ENCODE measurements around the gene UGT2A1.

Gene UGT2A1

GRCh38 chr4:69649629-69650028 lies 3.4 kb downstream of the UGT2A1 start:
- Histone ChIP-seq H3K27me3 (ENCODE audit: insufficient read depth, low read length) (no peaks in the 10 kb centered on the region), H3K36me3 (ENCODE audit: insufficient read depth, low read depth, low read length) (no peaks in the 10 kb centered on the region), H3K4me1 (ENCODE audit: insufficient read depth, low read length) (no peaks in the 10 kb centered on the region), H3K9me3 (ENCODE audit: insufficient read depth, low read depth, low read length) (no peaks in the 10 kb centered on the region), H3K4me3 (ENCODE audit: low read length) (no peak overlapping the region), H3K27ac (ENCODE audit: low read length) (no peak overlapping the region), H3K9ac (ENCODE audit: low read depth, low read length) (no peak overlapping the region)

- no peak overlapping the region for H3K27ac ChIP-seq (ENCODE audit: low read length)
- no peak overlapping the region for H3K9ac ChIP-seq (ENCODE audit: low read depth, low read length)
- no peak overlapping the region for H3K4me3 ChIP-seq (ENCODE audit: low read length)
- no peaks in the 10 kb centered on the region for H3K9me3 ChIP-seq (ENCODE audit: insufficient read depth, low read depth, low read length)
- no peaks in the 10 kb centered on the region for H3K27me3 ChIP-seq (ENCODE audit: insufficient read depth, low read length)
- H3K36me3 ChIP-seq (ENCODE audit: insufficient read depth, low read depth, low read length) = no peaks in the 10 kb centered on the region
- no peaks in the 10 kb centered on the region for H3K4me1 ChIP-seq (ENCODE audit: insufficient read depth, low read length)
Observed at GRCh38 chr4:69649207-69649606, 3.8 kb downstream of the UGT2A1 start.

- Histone ChIP-seq H3K36me3 (ENCODE audit: insufficient read depth, low read depth, low read length) (no peaks in the 10 kb centered on the region), H3K9me3 (ENCODE audit: insufficient read depth, low read depth, low read length) (no peaks in the 10 kb centered on the region), H3K27ac (ENCODE audit: low read length) (no peak overlapping the region), H3K9ac (ENCODE audit: low read depth, low read length) (no peak overlapping the region), H3K27me3 (ENCODE audit: insufficient read depth, low read length) (no peaks in the 10 kb centered on the region), H3K4me3 (ENCODE audit: low read length) (no peak overlapping the region), H3K4me1 (ENCODE audit: insufficient read depth, low read length) (no peaks in the 10 kb centered on the region)
Observed at GRCh38 chr4:69642961-69643360, 10.1 kb downstream of the UGT2A1 start.

GRCh38 chr4:69640289-69640688 lies 12.8 kb downstream of the UGT2A1 start:
- Histone ChIP-seq H3K9me3 (ENCODE audit: insufficient read depth, low read depth, low read length) (no peaks in the 10 kb centered on the region), H3K9ac (ENCODE audit: low read depth, low read length) (no peak overlapping the region), H3K4me1 (ENCODE audit: insufficient read depth, low read length) (no peaks in the 10 kb centered on the region), H3K36me3 (ENCODE audit: insufficient read depth, low read depth, low read length) (no peaks in the 10 kb centered on the region), H3K27ac (ENCODE audit: low read length) (no peak overlapping the region), H3K27me3 (ENCODE audit: insufficient read depth, low read length) (no peaks in the 10 kb centered on the region), H3K4me3 (ENCODE audit: low read length) (no peak overlapping the region)

DNA sequence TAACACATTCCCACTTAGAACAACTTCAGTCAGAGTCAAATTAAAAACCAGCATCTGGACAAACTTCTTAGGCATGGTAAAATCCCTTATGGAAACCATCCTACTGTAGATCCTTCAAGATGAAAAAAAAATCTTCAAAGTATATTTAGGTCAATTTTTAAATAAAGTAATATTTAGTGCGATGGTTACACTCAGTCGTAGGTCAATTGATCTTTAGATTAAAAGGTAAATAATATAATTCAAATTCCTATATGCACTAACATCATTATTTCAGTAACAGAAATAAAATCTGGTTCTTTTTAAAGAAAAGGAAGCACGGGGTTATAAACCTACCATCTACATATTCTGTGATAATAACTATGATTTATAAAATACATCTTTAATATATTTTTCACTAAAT lies 13.5 kb downstream of the UGT2A1 start, which contains the start of gene UGT2A2:
Gene UGT2A2 (minus strand): TSS at position 101 of the 400 bp plus-strand sequence. CDS start 2 bp downstream, at position 99.
- no peaks in the 10 kb centered on the region for H3K4me1 ChIP-seq (ENCODE audit: insufficient read depth, low read length)
- H3K4me3 ChIP-seq (ENCODE audit: low read length) = no peak within 1 kb of the TSS
- no peak within 1 kb of the TSS for H3K9ac ChIP-seq (ENCODE audit: low read depth, low read length)
- H3K27ac ChIP-seq (ENCODE audit: low read length) = no peak within 1 kb of the TSS
- H3K27me3 ChIP-seq (ENCODE audit: insufficient read depth, low read length) = no peaks in the 10 kb centered on the region
- no peaks in the 10 kb centered on the region for H3K36me3 ChIP-seq (ENCODE audit: insufficient read depth, low read depth, low read length)
- no peaks in the 10 kb centered on the region for H3K9me3 ChIP-seq (ENCODE audit: insufficient read depth, low read depth, low read length)

- H3K27ac ChIP-seq (ENCODE audit: low read length) = no peak overlapping the region
- no peaks in the 10 kb centered on the region for H3K27me3 ChIP-seq (ENCODE audit: insufficient read depth, low read length)
- H3K9me3 ChIP-seq (ENCODE audit: insufficient read depth, low read depth, low read length) = no peaks in the 10 kb centered on the region
- H3K9ac ChIP-seq (ENCODE audit: low read depth, low read length) = no peak overlapping the region
- H3K4me3 ChIP-seq (ENCODE audit: low read length) = no peak overlapping the region
- no peaks in the 10 kb centered on the region for H3K4me1 ChIP-seq (ENCODE audit: insufficient read depth, low read length)
- no peaks in the 10 kb centered on the region for H3K36me3 ChIP-seq (ENCODE audit: insufficient read depth, low read depth, low read length)
Observed at GRCh38 chr4:69617083-69617694, 35.9 kb downstream of the UGT2A1 start.

DNA sequence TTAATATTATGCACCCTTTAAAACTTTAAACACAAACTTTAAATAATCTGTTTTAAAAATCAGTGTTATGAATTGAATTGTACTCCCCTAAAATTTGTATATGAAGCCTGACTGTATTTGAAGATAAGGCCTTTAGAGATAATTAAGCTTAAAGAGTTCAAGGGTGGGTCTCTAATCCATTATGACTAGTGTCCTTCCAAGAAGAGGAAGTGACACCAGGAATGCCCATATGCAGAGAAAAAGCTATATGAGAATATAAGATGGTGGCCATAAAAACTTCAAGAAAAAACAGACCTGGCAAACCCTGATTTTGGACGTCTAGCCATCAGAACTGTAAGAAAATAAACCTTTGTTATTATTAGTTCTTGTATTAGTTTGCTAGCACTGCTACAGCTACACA lies 42.6 kb downstream of the UGT2A1 start:
- no peaks in the 10 kb centered on the region for H3K36me3 ChIP-seq (ENCODE audit: insufficient read depth, low read depth, low read length)
- H3K4me3 ChIP-seq (ENCODE audit: low read length) = no peak overlapping the region
- no peak overlapping the region for H3K27ac ChIP-seq (ENCODE audit: low read length)
- no peaks in the 10 kb centered on the region for H3K4me1 ChIP-seq (ENCODE audit: insufficient read depth, low read length)
- no peaks in the 10 kb centered on the region for H3K9me3 ChIP-seq (ENCODE audit: insufficient read depth, low read depth, low read length)
- H3K9ac ChIP-seq (ENCODE audit: low read depth, low read length) = no peak overlapping the region
- no peaks in the 10 kb centered on the region for H3K27me3 ChIP-seq (ENCODE audit: insufficient read depth, low read length)

DNA sequence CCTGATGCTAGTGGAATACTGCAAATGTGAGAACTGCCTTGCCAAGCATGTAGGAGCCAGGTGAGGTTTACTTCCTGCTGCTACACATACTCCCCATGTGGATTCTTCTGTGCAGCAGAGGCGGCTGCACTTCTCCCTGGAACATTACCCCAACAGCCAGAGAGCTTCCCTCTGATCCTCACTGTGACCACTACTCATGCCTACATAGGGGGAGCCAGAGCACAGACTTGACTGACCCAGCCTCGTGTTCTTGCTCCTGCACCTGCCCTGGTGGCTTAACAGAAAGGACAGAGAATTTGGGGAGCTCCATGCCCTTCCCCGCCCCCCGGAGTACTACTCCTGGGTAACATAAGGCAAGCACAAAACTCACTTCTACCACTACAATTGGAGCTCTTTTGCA lies 52.0 kb downstream of the UGT2A1 start:
- H3K9ac ChIP-seq (ENCODE audit: low read depth, low read length) = no peak overlapping the region

DNA sequence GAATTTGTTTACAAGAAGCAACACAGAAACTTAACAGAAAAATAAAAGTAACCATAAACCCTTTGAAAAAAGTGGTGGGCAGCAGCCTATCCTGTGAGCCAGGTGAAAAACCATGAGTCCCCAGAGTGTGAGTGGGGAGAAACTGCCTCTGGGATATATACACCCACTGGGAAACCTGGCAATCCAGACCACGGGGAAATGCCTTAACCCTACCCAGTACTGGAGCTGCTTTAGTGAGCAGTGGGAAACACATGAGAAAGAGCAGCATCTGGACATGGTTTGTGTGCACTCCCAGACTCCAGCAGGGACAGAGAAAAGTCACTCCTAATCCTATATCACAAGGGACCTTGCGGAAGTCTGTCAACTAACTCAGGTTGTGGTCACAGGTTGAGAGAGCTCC lies 53.0 kb downstream of the UGT2A1 start:
- Histone ChIP-seq H3K4me3 (ENCODE audit: low read length) (no peak overlapping the region), H3K9ac (ENCODE audit: low read depth, low read length) (no peak overlapping the region), H3K36me3 (ENCODE audit: insufficient read depth, low read depth, low read length) (no peaks in the 10 kb centered on the region)

More for the DNA sequence above, 52.0 kb downstream of the UGT2A1 start:
- H3K27ac ChIP-seq (ENCODE audit: low read length) = no peak overlapping the region
- H3K27me3 ChIP-seq (ENCODE audit: insufficient read depth, low read length) = no peaks in the 10 kb centered on the region
- no peaks in the 10 kb centered on the region for H3K9me3 ChIP-seq (ENCODE audit: insufficient read depth, low read depth, low read length)
- H3K4me1 ChIP-seq (ENCODE audit: insufficient read depth, low read length) = no peaks in the 10 kb centered on the region
- no peak overlapping the region for H3K4me3 ChIP-seq (ENCODE audit: low read length)
- H3K36me3 ChIP-seq (ENCODE audit: insufficient read depth, low read depth, low read length) = no peaks in the 10 kb centered on the region

GRCh38 chr4:69594382-69594781 lies 58.7 kb downstream of the UGT2A1 start:
- Histone ChIP-seq H3K4me1 (ENCODE audit: insufficient read depth, low read length) (no peaks in the 10 kb centered on the region), H3K27me3 (ENCODE audit: insufficient read depth, low read length) (no peaks in the 10 kb centered on the region), H3K9ac (ENCODE audit: low read depth, low read length) (no peak overlapping the region), H3K36me3 (ENCODE audit: insufficient read depth, low read depth, low read length) (no peaks in the 10 kb centered on the region), H3K27ac (ENCODE audit: low read length) (no peak overlapping the region), H3K4me3 (ENCODE audit: low read length) (no peak overlapping the region), H3K9me3 (ENCODE audit: insufficient read depth, low read depth, low read length) (no peaks in the 10 kb centered on the region)

More for the DNA sequence above, 53.0 kb downstream of the UGT2A1 start:
- H3K9me3 ChIP-seq (ENCODE audit: insufficient read depth, low read depth, low read length) = no peaks in the 10 kb centered on the region
- no peak overlapping the region for H3K27ac ChIP-seq (ENCODE audit: low read length)
- no peaks in the 10 kb centered on the region for H3K27me3 ChIP-seq (ENCODE audit: insufficient read depth, low read length)
- H3K4me1 ChIP-seq (ENCODE audit: insufficient read depth, low read length) = no peaks in the 10 kb centered on the region

GRCh38 chr4:69591364-69591763 lies 61.7 kb downstream of the UGT2A1 start:
- Histone ChIP-seq H3K36me3 (ENCODE audit: insufficient read depth, low read depth, low read length) (no peaks in the 10 kb centered on the region), H3K4me3 (ENCODE audit: low read length) (no peak overlapping the region), H3K27me3 (ENCODE audit: insufficient read depth, low read length) (no peaks in the 10 kb centered on the region), H3K9ac (ENCODE audit: low read depth, low read length) (no peak overlapping the region), H3K4me1 (ENCODE audit: insufficient read depth, low read length) (no peaks in the 10 kb centered on the region), H3K9me3 (ENCODE audit: insufficient read depth, low read depth, low read length) (no peaks in the 10 kb centered on the region), H3K27ac (ENCODE audit: low read length) (no peak overlapping the region)

GRCh38 chr4:69589884-69590283 lies 63.2 kb downstream of the UGT2A1 start:
- Histone ChIP-seq H3K36me3 (ENCODE audit: insufficient read depth, low read depth, low read length) (no peaks in the 10 kb centered on the region), H3K9me3 (ENCODE audit: insufficient read depth, low read depth, low read length) (no peaks in the 10 kb centered on the region), H3K4me1 (ENCODE audit: insufficient read depth, low read length) (no peaks in the 10 kb centered on the region), H3K9ac (ENCODE audit: low read depth, low read length) (no peak overlapping the region), H3K27me3 (ENCODE audit: insufficient read depth, low read length) (no peaks in the 10 kb centered on the region), H3K27ac (ENCODE audit: low read length) (no peak overlapping the region), H3K4me3 (ENCODE audit: low read length) (no peak overlapping the region)

Data from iPS-20b (cell line).